ENCODE results near the gene SOX1. TPM values are rescaled to one million over a fixed set of nuclear protein-coding genes. Genes with fewer than 3 reads are reported as not detected.

Gene SOX1
- polyA plus RNA-seq, 1 donor: 0.05 TPM

GRCh38 chr13:112058941-112059340 lies 8.0 kb upstream of the SOX1 start:
- no peak for DNase-seq (ENCODE audit: low read depth)

GRCh38 chr13:112059457-112060281 lies 7.3 kb upstream of the SOX1 start:
- DNase-seq (ENCODE audit: low read depth): no peak

GRCh38 chr13:112060282-112060830 lies 6.6 kb upstream of the SOX1 start:
- no peak for DNase-seq (ENCODE audit: low read depth)

- no peak for DNase-seq (ENCODE audit: low read depth)
These were observed 6.0 kb upstream of the SOX1 start for GRCh38 chr13:112060899-112061366.

GRCh38 chr13:112061367-112062061 lies 5.4 kb upstream of the SOX1 start:
- no peak for DNase-seq (ENCODE audit: low read depth)

GRCh38 chr13:112062072-112062567 lies 4.8 kb upstream of the SOX1 start:
- DNase-seq (ENCODE audit: low read depth): no peak

- no peak for DNase-seq (ENCODE audit: low read depth)
These were observed 4.1 kb upstream of the SOX1 start for GRCh38 chr13:112062571-112063570.

- DNase-seq (ENCODE audit: low read depth): no peak
These were observed 3.1 kb upstream of the SOX1 start for GRCh38 chr13:112063807-112064206.

- no peak for DNase-seq (ENCODE audit: low read depth)
These were observed 2.7 kb upstream of the SOX1 start for GRCh38 chr13:112064222-112064621.

GRCh38 chr13:112065521-112065866 lies 1.5 kb upstream of the SOX1 start:
- DNase-seq (ENCODE audit: low read depth): no peak

- DNase-seq (ENCODE audit: low read depth): no peak
These were observed 904 bp upstream of the SOX1 start for GRCh38 chr13:112065867-112066623.

- no peak for DNase-seq (ENCODE audit: low read depth)
These were observed 335 bp upstream of the SOX1 start for GRCh38 chr13:112066624-112067004.

GRCh38 chr13:112067871-112068539 lies 1.1 kb downstream of the SOX1 start:
- no peak for DNase-seq (ENCODE audit: low read depth)

- no peak for DNase-seq (ENCODE audit: low read depth)
These were observed 1.7 kb downstream of the SOX1 start for GRCh38 chr13:112068540-112069060.

GRCh38 chr13:112069061-112069844 lies 2.3 kb downstream of the SOX1 start:
- no peak for DNase-seq (ENCODE audit: low read depth)

GRCh38 chr13:112069845-112070251 lies 2.9 kb downstream of the SOX1 start:
- no peak for DNase-seq (ENCODE audit: low read depth)

GRCh38 chr13:112071102-112071722 lies 4.3 kb downstream of the SOX1 start:
- DNase-seq (ENCODE audit: low read depth): no peak

- DNase-seq (ENCODE audit: low read depth): no peak
These were observed 5.0 kb downstream of the SOX1 start for GRCh38 chr13:112071723-112072533.
